ENCODE data around the gene OR56A1.

- no peak for TF ChIP-seq CTCF (IDR thresholded peaks at IDR 0.05; ENCODE audit: poor library complexity)
- no peak for TF ChIP-seq EZH2phosphoT487 (IDR thresholded peaks at IDR 0.05; ENCODE audit: low read depth, severe bottlenecking, unreplicated experiment)
- TF ChIP-seq EZH2 (IDR thresholded peaks at IDR 0.05; ENCODE audit: borderline replicate concordance): no peak
These were observed 43.7 kb downstream of the OR56A1 start, which contains the start of gene OR52L1 for GRCh38 chr11:5986885-5987284.

All from hepatocyte (in vitro differentiated cells).